Pancreas (tissue), 10 donors: ENCODE measurements around the gene CTNNA3. TPM values are rescaled to one million over a fixed set of nuclear protein-coding genes. Genes with fewer than 3 reads are reported as not detected.
"Not testable (repeated sequence)": the region's sequence is repeated elsewhere in the genome, so short reads cannot be mapped to it uniquely, and the experiment has no call there.

ENCODE experiments used
- ATAC-seq, 4 donors: fragments of 200-7000 bp; cut with Tn5 transposase; one replicate each; pipeline versions ENCODE4 v1.8.0 to v1.9.1; 2020; ENCODE audit warnings: mild to moderate bottlenecking in 4 of 4, moderate library complexity in 4 of 4
- DNase-seq, 6 donors: peaks; one replicate each; pipeline ENCODE4 v3.0.0-alpha.2; 2020
- FAIRE-seq: peaks from 2 replicates; lab custom pipeline; 2012; peaks lifted over from hg19 to GRCh38; lab: Jason Lieb, UNC
- H3K27ac ChIP-seq, 4 donors: fragments of 200-600 bp; sonication (generic); 1 replicate in 3 of 4; 2 replicates in 1 of 4; pipeline versions ENCODE4 v1.5.0 to v1.8.0; 2020
- H3K27me3 ChIP-seq, 4 donors: fragments of 200-600 bp; one replicate each; pipeline ENCODE4 v1.8.0; 2021
- H3K36me3 ChIP-seq, 3 donors: fragments of 200-600 bp; sonication (generic) in 1 of 3; one replicate each; pipeline versions ENCODE4 v1.5.0 to v1.8.0; 2020 to 2021
- H3K4me1 ChIP-seq, 3 donors: fragments of 200-600 bp; one replicate each; pipeline ENCODE4 v1.8.0; 2021
- H3K4me3 ChIP-seq, 4 donors: fragments of 200-600 bp; sonication (generic) in 2 of 4; one replicate each; pipeline versions ENCODE4 v1.5.0 to v1.8.0; 2020 to 2021
- H3K9me3 ChIP-seq, 4 donors: fragments of 200-600 bp; one replicate each; pipeline ENCODE4 v1.8.0; 2021
- WGBS, 2 donors: extraction: QIAGEN DNeasy Blood & Tissue Kit; methylation state at CpG; one replicate each; pipeline ENCODE4 v1.1.7; 2013; 5-methylcytosine and 5-hydroxymethylcytosine counted together
- intact Hi-C, 3 donors: fragments of 100-400 bp; cut with DNase I; formaldehyde crosslinking; loops; one replicate each; pipeline versions ENCODE4 v1.11.1 to v1.14.2; 2022
- polyA plus RNA-seq, 2 donors: library from polyadenylated mRNA; stranded (reverse); fragments of 200-250 nt; gene quantifications; one replicate each; pipeline ENCODE4 v1.2.3, GENCODE V29; 2013
- total RNA-seq, 6 donors: library from RNA; stranded (reverse); fragmentation: NEBNext Ultra II Directional in 4 of 6; extraction: Animal tissue kit (Norgen Biotek cat#: 25700) in 4 of 6; gene quantifications; one replicate each; pipeline versions ENCODE4 v1.2.1 to v1.2.4, GENCODE V29; 2021 to 2023
- TF ChIP-seq, protein P1 (sequence below), 4 donors: fragments of 200-600 bp; sonication (generic) in 3 of 4; IDR thresholded peaks; one replicate each; pipeline versions ENCODE4 v1.5.0 to v1.8.0; 2021; ENCODE audit warnings: antibody characterized with exemption in 4 of 4
- donor health status: healthy with polysubstance abuse.
- donor health status: DM: no; HTN: no; CAD: no; lungs with moderate emphysema.
- donor health status: DM: no; HTN: no; CAD: no.
- donor health status: control.
- donor health status: control.
- donor health status: Bipolar disorder and iron deficiency.
- donor health status: DM: yes; HTN: yes; CAD: no.
- donor health status: DM: no; HTN: no; CAD: no.
- donor health status: DM: no; HTN: no; CAD: no.
- donor health status: DM: yes; HTN: yes; CAD: no.

CTNNA3 gene
- total and polyA plus RNA-seq, 8 donors: 0.02 to 0.83 (median 0.21) TPM

DNA sequence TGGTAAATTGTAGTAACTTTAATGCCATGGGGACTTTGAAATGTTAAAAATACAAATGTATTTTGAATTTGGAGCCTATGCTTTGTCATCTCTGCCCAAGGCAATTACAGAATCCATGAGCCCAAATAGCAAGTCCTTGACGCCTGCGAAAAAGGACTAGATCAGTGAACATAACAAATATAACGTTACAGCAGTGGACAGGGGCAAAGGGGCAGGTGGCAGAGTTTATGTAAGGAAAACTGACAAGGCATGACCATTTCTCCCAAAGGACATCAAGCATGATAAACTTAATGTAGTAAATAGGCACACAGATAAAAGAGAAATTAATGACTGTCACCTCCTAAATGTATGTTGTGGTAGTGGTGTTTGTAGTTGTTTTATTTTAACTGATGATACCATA lies 473.1 kb downstream of the CTNNA3 start:
- intact Hi-C loops: no loop called here
- ATAC-seq (no peak), FAIRE-seq (no peak)

GRCh38 chr10:67221939-67222494 lies 474.0 kb downstream of the CTNNA3 start:
- no peaks in the 10 kb centered on the region for H3K4me1 ChIP-seq
- no peaks in the 10 kb centered on the region for H3K9me3 ChIP-seq
- TF ChIP-seq, protein P1, sequence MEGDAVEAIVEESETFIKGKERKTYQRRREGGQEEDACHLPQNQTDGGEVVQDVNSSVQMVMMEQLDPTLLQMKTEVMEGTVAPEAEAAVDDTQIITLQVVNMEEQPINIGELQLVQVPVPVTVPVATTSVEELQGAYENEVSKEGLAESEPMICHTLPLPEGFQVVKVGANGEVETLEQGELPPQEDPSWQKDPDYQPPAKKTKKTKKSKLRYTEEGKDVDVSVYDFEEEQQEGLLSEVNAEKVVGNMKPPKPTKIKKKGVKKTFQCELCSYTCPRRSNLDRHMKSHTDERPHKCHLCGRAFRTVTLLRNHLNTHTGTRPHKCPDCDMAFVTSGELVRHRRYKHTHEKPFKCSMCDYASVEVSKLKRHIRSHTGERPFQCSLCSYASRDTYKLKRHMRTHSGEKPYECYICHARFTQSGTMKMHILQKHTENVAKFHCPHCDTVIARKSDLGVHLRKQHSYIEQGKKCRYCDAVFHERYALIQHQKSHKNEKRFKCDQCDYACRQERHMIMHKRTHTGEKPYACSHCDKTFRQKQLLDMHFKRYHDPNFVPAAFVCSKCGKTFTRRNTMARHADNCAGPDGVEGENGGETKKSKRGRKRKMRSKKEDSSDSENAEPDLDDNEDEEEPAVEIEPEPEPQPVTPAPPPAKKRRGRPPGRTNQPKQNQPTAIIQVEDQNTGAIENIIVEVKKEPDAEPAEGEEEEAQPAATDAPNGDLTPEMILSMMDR (IDR thresholded peaks at IDR 0.05): no peak
- no peaks in the 10 kb centered on the region for H3K36me3 ChIP-seq
- 66 to 78% methylated on average over 4 of the region's 4 CpGs for WGBS, 2 donors
- ATAC-seq: no peak
- no peak for DNase-seq
- no peaks in the 10 kb centered on the region for H3K27me3 ChIP-seq
- H3K4me3 ChIP-seq: no peak overlapping the region
- H3K27ac ChIP-seq: no peak overlapping the region
- intact Hi-C loops: no loop called here
- FAIRE-seq: no peak

More for the DNA sequence above, 473.1 kb downstream of the CTNNA3 start:
- Histone ChIP-seq H3K9me3 (no peaks in the 10 kb centered on the region), H3K27ac (no peak overlapping the region), H3K4me3 (no peak overlapping the region), H3K27me3 (no peaks in the 10 kb centered on the region), H3K36me3 (no peaks in the 10 kb centered on the region), H3K4me1 (no peaks in the 10 kb centered on the region)
- 57 to 62% methylated on average over 3 of the region's 3 CpGs for WGBS, 2 donors
- DNase-seq: no peak
- TF ChIP-seq, protein P1 (IDR thresholded peaks at IDR 0.05): no peak

DNA sequence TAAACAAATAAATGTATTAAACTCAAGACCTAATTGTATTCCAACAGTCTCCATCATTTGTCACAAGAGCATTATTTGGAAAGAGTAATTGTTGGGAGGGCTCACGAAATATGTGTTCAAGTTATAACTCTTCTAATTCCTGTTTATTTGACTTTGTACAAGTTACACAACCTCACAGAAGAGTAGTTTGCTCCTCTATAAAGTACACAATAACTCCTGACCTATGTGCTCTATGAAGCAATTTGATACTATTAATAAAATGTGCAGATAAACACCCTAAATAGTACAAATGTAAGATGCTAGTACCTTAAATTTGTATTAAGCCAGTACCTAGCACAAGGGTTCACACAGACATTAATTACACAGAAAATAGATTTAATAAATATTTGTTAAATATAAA lies 484.3 kb downstream of the CTNNA3 start:
- Histone ChIP-seq H3K4me3 (no peak overlapping the region), H3K36me3 (no peaks in the 10 kb centered on the region), H3K27ac (no peak overlapping the region), H3K4me1 (no peaks in the 10 kb centered on the region), H3K9me3 (no peaks in the 10 kb centered on the region), H3K27me3 (no peaks in the 10 kb centered on the region)
- FAIRE-seq (no peak), DNase-seq (no peak), ATAC-seq (no peak)
- 73 to 77% methylated on average over 1 of the region's 1 CpG for whole genome bisulfite sequencing, 2 donors
- TF ChIP-seq, protein P1 (IDR thresholded peaks at IDR 0.05): no peak
- intact Hi-C loops: no loop called here

DNA sequence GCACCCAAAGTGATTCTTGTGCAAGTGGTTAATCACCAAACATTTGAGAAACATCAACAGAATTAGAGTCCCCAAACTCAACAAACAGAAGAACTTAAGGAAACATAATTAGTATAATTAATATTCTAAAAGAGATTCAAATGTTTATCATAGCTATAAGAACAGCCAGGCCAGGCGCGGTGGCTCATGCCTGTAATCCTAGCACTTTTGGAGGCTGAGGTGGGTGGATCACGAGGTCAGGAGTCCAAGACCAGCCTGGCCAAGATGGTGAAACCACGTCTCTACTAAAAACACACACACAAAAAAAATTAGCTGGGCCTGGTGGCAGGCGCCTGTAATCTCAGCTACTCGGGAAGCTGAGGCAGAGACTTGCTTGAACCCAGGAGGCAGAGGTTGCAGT lies 488.1 kb downstream of the CTNNA3 start:
- H3K4me3 ChIP-seq, H3K9me3 ChIP-seq, H3K27me3 ChIP-seq, FAIRE-seq, ATAC-seq, H3K4me1 ChIP-seq, DNase-seq, H3K36me3 ChIP-seq, H3K27ac ChIP-seq, intact Hi-C loops: not testable (repeated sequence)
- WGBS, 2 donors: 77 to 90% methylated on average over 6 of the region's 6 CpGs

GRCh38 chr10:67200913-67201564 lies 495.0 kb downstream of the CTNNA3 start:
- FAIRE-seq: no peak
- H3K9me3 ChIP-seq: no peaks in the 10 kb centered on the region
- no peak overlapping the region for H3K4me3 ChIP-seq
- WGBS, 2 donors: 82 to 85% methylated on average over 3 of the region's 3 CpGs
- H3K27me3 ChIP-seq: no peaks in the 10 kb centered on the region
- H3K27ac ChIP-seq: no peak overlapping the region
- no peak for DNase-seq
- H3K4me1 ChIP-seq: no peaks in the 10 kb centered on the region
- ATAC-seq: no peak
- no peaks in the 10 kb centered on the region for H3K36me3 ChIP-seq
- TF ChIP-seq, protein P1 (IDR thresholded peaks at IDR 0.05): no peak
- intact Hi-C loops: no loop called here
